ENCODE results near the gene RAB20.

RAB20 gene

DNA sequence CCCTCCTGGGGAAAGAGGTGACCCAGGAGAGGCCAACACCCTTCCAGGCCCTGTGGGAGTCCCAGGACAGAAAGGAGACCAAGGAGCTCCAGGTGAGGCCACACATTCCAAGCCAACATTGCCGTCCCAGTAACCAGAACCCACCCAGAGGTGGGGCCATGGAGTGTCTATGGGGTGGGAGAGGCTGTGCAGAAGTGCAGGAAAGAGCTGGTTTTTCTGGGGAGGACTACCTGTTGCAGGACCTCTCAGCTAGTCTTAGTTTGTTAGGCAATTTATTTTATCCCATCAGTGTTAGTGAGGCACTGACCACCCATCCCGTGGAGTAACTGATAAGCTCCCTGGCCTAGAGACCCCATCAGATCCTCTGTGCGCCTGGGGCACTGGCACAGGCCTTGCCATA is 66.1 kb downstream of the RAB20 start:
- no peak for ATAC-seq
- no peak for TF ChIP-seq ZFP30 (CRISPR knock-in tag; IDR thresholded peaks at IDR 0.05)
- TF ChIP-seq, protein P1, sequence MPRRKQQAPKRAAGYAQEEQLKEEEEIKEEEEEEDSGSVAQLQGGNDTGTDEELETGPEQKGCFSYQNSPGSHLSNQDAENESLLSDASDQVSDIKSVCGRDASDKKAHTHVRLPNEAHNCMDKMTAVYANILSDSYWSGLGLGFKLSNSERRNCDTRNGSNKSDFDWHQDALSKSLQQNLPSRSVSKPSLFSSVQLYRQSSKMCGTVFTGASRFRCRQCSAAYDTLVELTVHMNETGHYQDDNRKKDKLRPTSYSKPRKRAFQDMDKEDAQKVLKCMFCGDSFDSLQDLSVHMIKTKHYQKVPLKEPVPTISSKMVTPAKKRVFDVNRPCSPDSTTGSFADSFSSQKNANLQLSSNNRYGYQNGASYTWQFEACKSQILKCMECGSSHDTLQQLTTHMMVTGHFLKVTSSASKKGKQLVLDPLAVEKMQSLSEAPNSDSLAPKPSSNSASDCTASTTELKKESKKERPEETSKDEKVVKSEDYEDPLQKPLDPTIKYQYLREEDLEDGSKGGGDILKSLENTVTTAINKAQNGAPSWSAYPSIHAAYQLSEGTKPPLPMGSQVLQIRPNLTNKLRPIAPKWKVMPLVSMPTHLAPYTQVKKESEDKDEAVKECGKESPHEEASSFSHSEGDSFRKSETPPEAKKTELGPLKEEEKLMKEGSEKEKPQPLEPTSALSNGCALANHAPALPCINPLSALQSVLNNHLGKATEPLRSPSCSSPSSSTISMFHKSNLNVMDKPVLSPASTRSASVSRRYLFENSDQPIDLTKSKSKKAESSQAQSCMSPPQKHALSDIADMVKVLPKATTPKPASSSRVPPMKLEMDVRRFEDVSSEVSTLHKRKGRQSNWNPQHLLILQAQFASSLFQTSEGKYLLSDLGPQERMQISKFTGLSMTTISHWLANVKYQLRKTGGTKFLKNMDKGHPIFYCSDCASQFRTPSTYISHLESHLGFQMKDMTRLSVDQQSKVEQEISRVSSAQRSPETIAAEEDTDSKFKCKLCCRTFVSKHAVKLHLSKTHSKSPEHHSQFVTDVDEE (CRISPR knock-in tag; IDR thresholded peaks at IDR 0.05): no peak
- TF ChIP-seq, protein P2, sequence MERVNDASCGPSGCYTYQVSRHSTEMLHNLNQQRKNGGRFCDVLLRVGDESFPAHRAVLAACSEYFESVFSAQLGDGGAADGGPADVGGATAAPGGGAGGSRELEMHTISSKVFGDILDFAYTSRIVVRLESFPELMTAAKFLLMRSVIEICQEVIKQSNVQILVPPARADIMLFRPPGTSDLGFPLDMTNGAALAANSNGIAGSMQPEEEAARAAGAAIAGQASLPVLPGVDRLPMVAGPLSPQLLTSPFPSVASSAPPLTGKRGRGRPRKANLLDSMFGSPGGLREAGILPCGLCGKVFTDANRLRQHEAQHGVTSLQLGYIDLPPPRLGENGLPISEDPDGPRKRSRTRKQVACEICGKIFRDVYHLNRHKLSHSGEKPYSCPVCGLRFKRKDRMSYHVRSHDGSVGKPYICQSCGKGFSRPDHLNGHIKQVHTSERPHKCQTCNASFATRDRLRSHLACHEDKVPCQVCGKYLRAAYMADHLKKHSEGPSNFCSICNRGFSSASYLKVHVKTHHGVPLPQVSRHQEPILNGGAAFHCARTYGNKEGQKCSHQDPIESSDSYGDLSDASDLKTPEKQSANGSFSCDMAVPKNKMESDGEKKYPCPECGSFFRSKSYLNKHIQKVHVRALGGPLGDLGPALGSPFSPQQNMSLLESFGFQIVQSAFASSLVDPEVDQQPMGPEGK (CRISPR knock-in tag; IDR thresholded peaks at IDR 0.05; ENCODE audit: borderline replicate concordance): no peak
- no peak for TF ChIP-seq RARB (CRISPR knock-in tag; IDR thresholded peaks at IDR 0.05)
- TF ChIP-seq, protein P3, sequence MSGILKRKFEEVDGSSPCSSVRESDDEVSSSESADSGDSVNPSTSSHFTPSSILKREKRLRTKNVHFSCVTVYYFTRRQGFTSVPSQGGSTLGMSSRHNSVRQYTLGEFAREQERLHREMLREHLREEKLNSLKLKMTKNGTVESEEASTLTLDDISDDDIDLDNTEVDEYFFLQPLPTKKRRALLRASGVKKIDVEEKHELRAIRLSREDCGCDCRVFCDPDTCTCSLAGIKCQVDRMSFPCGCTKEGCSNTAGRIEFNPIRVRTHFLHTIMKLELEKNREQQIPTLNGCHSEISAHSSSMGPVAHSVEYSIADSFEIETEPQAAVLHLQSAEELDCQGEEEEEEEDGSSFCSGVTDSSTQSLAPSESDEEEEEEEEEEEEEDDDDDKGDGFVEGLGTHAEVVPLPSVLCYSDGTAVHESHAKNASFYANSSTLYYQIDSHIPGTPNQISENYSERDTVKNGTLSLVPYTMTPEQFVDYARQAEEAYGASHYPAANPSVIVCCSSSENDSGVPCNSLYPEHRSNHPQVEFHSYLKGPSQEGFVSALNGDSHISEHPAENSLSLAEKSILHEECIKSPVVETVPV (CRISPR knock-in tag; IDR thresholded peaks at IDR 0.05): no peak
- no peak for TF ChIP-seq ESRRG (CRISPR knock-in tag; IDR thresholded peaks at IDR 0.05)
- no peak for TF ChIP-seq SNAI2 (CRISPR knock-in tag; IDR thresholded peaks at IDR 0.05)
- no peak for TF ChIP-seq ZNF70 (CRISPR knock-in tag; IDR thresholded peaks at IDR 0.05)

- ATAC-seq: no peak
- TF ChIP-seq, protein P3 (CRISPR knock-in tag; IDR thresholded peaks at IDR 0.05): no peak
- TF ChIP-seq ZNF70 (CRISPR knock-in tag; IDR thresholded peaks at IDR 0.05): no peak
- no peak for TF ChIP-seq TCF4 (CRISPR knock-in tag; IDR thresholded peaks at IDR 0.05; ENCODE audit: borderline replicate concordance)
- TF ChIP-seq, protein P4, sequence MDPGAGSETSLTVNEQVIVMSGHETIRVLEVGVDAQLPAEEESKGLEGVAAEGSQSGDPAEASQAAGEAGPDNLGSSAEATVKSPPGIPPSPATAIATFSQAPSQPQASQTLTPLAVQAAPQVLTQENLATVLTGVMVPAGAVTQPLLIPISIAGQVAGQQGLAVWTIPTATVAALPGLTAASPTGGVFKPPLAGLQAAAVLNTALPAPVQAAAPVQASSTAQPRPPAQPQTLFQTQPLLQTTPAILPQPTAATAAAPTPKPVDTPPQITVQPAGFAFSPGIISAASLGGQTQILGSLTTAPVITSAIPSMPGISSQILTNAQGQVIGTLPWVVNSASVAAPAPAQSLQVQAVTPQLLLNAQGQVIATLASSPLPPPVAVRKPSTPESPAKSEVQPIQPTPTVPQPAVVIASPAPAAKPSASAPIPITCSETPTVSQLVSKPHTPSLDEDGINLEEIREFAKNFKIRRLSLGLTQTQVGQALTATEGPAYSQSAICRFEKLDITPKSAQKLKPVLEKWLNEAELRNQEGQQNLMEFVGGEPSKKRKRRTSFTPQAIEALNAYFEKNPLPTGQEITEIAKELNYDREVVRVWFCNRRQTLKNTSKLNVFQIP (CRISPR knock-in tag; IDR thresholded peaks at IDR 0.05; ENCODE audit: borderline replicate concordance, low read depth): no peak
- no peak for TF ChIP-seq ZC3H10 (CRISPR knock-in tag; IDR thresholded peaks at IDR 0.05)
- TF ChIP-seq RARB (CRISPR knock-in tag; IDR thresholded peaks at IDR 0.05): no peak
- TF ChIP-seq, protein P1 (CRISPR knock-in tag; IDR thresholded peaks at IDR 0.05): no peak
- no peak for TF ChIP-seq ZFP30 (CRISPR knock-in tag; IDR thresholded peaks at IDR 0.05)
- no peak for TF ChIP-seq ZNF565 (CRISPR knock-in tag; conservative IDR thresholded peaks at IDR 0.05; ENCODE audit: low read depth)
- TF ChIP-seq SNAI2 (CRISPR knock-in tag; IDR thresholded peaks at IDR 0.05): no peak
- TF ChIP-seq ZFP3 (CRISPR knock-in tag; IDR thresholded peaks at IDR 0.05): no peak
- TF ChIP-seq, protein P5, sequence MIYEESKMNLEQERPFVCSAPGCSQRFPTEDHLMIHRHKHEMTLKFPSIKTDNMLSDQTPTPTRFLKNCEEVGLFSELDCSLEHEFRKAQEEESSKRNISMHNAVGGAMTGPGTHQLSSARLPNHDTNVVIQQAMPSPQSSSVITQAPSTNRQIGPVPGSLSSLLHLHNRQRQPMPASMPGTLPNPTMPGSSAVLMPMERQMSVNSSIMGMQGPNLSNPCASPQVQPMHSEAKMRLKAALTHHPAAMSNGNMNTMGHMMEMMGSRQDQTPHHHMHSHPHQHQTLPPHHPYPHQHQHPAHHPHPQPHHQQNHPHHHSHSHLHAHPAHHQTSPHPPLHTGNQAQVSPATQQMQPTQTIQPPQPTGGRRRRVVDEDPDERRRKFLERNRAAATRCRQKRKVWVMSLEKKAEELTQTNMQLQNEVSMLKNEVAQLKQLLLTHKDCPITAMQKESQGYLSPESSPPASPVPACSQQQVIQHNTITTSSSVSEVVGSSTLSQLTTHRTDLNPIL (CRISPR knock-in tag; IDR thresholded peaks at IDR 0.05; ENCODE audit: low read depth): no peak
- TF ChIP-seq OSR1 (CRISPR knock-in tag; IDR thresholded peaks at IDR 0.05): no peak
- no peak for TF ChIP-seq PPARA (CRISPR knock-in tag; IDR thresholded peaks at IDR 0.05; ENCODE audit: borderline replicate concordance)
- no peak for TF ChIP-seq ZNF8 (CRISPR knock-in tag; IDR thresholded peaks at IDR 0.05)
- TF ChIP-seq ESRRG (CRISPR knock-in tag; IDR thresholded peaks at IDR 0.05): no peak
- no peak for TF ChIP-seq CSDC2 (CRISPR knock-in tag; IDR thresholded peaks at IDR 0.05)
- TF ChIP-seq GLIS3 (CRISPR knock-in tag; IDR thresholded peaks at IDR 0.05): no peak
- no peak for TF ChIP-seq BACH2 (CRISPR knock-in tag; IDR thresholded peaks at IDR 0.05; ENCODE audit: borderline replicate concordance)
- TF ChIP-seq ISL1 (CRISPR knock-in tag; IDR thresholded peaks at IDR 0.05): no peak
Observed at GRCh38 chr13:110493613-110494012, 67.9 kb downstream of the RAB20 start.
